ENCODE data around the gene SCAND1.

GRCh38 chr20:35975576-35976373 is 21.5 kb upstream of the SCAND1 start:
- TF ChIP-seq ZNF274 (IDR thresholded peaks at IDR 0.05; ENCODE audit: low read depth, low read length): no peak
- TF ChIP-seq YY1 (IDR thresholded peaks at IDR 0.05; ENCODE audit: insufficient read depth, insufficient read length): no peak
- TF ChIP-seq SUZ12 (IDR thresholded peaks at IDR 0.05; ENCODE audit: extremely low read depth, insufficient read depth, insufficient read length): no peak
